HG02938 (cell line): ENCODE measurements around the gene ACAP3.
A peak's percentile ranks its signal among the peaks of the same experiment; 100 is the strongest.

ENCODE experiments used
- ATAC-seq: cut with Tn5 transposase; IDR thresholded peaks from one replicate; pipeline ENCODE4 v1.9.1; 2021; ENCODE audit warnings: mild to moderate bottlenecking, moderate library complexity; ENCODE audit not compliant: unreplicated experiment

ACAP3 gene

GRCh38 chr1:1286313-1287261 is 21.1 kb downstream of the ACAP3 start:
- no peak for ATAC-seq

DNA sequence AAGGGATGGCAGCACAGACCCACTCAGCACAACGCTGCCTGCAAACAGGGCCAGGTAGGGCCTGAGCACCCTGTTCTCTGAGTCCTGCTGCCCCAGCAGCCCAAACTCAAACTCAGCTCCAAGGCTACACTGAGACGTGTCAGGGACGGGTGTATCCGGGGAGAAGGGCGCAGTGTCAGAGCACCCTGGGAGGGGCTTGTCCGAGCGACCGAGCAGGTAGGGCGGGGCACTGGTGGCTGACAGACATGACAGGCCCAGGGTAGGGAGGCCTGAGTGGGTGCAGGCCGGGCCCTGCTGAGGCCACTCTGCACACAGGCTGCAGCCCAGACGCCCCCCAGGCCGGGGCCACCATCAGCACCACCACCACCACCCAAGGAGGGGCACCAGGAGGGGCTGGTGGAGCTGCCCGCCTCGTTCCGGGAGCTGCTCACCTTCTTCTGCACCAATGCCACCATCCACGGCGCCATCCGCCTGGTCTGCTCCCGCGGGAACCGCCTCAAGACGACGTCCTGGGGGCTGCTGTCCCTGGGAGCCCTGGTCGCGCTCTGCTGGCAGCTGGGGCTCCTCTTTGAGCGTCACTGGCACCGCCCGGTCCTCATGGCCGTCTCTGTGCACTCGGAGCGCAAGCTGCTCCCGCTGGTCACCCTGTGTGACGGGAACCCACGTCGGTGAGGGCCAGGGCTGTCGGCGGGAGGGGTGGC is 22.0 kb downstream of the ACAP3 start:
- no peak for ATAC-seq

DNA sequence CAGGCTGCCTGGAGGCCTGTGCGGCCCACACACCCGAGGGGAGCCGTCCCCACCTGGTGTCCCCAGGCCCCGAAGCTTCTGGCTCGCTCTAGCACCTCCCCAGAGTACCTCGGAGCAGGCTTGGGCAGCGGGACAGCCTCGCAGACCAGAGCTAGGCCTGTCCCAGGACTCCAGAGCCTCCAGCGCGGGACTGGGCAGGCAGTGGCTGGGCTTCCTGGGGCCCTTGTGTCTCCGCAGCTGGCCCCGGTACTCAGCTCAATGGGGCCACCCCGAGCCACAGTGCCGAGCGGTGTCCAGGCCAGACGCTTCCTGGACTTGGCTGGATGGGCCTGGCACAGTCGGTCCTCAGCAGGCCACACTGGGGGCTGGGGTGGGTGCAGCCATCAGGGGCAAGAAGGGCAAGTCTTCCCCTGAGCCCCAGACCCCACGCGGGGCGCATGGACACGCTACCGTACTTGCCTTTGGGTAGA is 22.6 kb downstream of the ACAP3 start:
- no peak for ATAC-seq

DNA sequence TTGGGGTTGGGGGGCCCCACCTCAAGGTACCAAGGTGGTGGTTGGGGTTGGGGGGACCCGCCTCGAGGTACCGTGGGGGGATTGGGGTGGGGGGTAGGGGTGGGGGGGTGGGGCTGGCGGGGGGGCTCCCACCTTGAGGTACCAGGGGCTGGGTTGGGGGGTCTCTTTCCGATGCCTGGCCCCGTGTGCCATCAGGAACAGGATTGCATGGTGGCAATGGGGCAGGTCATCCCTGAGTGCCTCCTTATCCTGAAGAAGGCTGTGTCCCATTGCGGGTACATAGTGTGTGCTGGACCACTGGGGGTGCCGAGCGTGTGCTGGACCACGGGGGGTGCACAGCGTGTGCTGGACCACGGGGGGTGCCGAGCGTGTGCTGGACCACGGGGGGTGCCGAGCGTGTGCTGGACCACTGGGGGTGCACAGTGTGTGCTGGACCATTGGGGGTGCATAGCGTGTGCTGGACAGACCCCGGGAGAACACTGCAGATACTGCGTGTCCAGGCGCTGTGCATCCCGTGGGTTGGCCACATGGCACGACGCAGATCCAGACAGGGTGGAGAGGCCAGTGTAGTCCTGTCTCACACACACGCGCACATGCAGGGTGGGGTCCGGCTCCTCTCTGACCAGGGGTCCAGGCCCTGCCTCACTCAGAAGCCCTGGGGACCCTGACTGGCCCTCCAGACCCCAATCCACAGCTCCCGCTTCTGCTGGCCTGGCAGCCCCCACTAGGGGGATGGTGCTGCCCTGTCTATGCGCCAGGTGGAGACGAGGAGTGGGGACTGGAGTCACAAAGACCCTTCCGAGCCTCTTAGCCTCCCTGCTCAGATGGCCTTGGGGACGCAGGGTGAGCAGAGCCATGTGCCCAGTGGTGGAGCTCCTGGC is 23.3 kb downstream of the ACAP3 start:
- ATAC-seq, result no peak

DNA sequence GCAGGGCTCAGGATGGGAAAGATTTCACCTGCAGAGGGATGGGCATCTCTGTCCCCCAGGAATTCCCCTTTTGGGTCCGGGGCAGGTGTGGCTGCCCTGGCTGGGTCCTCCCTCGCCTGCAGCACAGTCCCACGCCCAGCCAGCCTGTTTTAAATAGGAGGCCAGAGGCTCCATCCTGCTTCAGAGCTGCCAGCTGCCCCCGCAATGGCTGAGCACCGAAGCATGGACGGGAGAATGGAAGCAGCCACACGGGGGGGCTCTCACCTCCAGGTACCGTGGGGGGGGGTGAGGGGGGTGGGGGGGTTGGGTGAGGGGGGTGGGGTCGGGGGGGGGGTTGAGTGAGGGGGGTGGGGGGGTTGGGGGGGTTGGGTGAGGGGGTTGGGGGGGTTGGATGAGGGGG is 23.9 kb downstream of the ACAP3 start:
- ATAC-seq, result no peak

DNA sequence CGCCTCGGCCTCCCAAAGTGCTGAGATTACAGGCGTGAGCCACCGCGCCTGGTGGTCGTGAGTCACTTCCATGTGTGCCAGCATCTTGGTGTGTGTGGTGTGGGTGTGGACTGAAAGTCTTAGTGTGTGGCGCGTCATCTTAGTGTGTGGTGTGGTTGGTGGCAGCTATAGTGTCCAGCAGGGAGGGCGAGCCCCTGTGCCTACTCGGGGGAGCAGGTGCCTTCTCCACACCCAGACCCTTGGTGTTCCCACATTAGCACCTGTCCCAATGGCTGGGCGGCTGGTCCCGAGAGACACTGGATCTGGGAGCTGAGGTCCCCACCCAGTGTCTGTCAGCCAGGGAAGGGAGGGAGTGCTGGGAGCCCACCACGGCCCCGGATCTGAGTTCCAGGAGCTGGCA is 24.7 kb downstream of the ACAP3 start:
- no peak for ATAC-seq

DNA sequence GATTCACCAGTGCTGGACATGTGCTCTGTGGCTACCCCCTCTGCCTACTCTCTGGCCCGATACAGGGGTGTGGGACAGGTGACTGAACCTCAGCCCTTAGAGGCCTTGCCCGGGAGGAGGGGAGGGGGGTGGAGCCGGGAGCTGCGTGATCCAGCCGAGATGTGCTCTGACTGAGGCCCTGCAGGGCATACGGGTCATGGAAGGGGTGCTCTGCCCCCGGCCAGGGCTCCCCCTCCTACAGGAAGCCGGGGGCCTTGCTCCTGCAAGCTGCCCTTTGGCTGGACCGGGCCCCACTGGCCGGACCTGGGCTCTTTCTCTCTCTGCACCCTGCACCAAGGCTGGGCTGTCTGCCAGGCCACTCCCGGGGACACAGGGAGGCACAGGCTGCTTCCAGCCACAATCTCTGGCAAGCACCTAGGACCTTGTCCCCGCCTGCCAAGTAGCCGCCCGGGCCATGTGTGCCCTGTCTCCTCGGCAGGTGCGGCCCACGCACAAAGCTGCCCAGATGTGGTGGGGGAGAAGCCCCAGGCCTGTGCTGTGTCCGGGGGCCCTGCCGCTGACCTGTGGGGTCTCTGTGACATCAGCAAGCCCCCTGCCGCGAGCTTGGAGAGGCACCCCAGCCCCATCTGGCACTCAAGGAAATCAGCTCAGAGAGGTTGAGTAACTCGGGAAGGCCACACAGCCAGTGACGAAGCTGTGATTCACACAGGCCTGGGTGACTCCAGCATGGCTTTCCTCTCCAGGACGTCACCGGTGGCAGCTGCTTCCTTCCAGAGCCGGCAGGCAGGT is 26.0 kb downstream of the ACAP3 start:
- ATAC-seq, result no peak

DNA sequence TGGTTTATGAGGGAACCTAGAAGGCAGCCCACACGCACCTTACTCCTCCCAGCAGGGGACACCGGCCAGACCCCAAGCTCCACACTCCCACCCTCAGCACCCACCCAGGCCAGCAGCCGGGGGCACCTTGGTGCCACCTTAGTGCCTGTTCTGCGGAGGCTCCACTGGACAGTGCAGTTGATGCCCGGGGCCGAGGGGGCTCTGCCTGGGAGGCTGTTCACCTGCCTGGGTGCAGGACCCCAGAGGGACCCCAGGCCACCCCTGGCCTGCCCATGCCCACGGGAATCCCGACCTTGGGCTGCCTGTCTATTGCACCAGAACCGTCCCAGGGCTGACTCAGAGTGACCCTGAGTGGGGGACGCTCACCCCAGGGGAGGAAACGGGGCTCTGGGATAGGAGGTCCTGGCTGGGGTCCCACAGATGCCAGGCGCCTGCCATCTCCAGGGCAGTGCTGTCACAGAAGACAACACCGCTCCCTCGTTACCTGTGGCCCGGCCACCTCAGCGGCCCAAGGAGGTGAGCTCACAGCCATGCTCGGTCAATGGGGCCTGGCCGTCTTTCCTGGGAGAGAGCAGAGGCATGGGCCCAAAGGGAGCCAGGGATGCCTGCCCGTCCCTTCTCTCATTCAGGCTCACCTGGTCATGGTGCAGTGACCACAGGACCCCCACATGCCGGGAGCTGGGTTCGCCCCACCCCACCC is 26.8 kb downstream of the ACAP3 start:
- ATAC-seq, result no peak

- ATAC-seq, result no peak
These were observed 28.7 kb downstream of the ACAP3 start for GRCh38 chr1:1279028-1279427.

- ATAC-seq, result no peak
These were observed 29.1 kb downstream of the ACAP3 start for GRCh38 chr1:1278620-1279019.

DNA sequence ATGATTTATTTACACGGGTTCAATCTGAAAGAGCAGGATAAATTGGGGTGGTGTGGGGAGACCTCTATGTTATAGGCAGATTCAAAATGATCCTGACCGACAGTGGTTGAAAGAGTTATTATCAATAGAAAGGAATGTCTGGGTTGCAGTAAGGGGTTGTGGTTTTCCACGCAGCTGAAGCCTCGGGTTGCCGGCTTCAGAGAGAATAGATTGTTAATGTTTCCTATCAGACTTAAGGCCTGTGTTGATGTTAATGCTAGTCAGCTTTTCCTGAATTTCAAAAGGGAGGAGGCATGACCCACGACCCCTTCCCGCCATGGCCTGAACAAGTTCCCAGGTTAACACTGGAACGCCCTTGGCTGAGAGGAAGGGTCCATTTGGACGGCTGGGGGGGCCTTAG is 31.9 kb downstream of the ACAP3 start:
- no peak for ATAC-seq

DNA sequence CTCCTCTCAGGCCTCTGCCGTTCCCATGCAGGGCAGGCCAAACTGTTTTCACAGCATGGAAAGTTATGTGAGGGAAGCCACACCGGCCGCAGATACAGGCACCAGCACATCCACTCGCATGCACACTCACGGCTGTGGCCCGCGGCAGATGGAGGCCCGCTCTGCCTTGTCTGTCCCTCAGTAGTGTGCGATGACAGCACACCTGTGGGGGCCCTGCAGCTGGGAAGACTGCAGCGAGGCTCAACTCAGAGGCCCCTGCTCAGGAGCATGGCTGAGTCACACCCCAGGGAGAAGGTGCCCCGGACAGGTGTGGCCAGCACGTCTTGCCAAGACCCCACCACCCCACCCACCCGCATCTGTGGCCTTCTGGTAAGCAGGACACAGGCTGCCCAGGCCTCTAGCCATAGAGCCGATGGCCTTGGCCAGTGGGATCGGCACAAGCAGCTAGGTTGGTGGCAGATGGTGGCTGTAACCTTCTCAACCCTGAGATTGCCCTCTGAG is 32.7 kb downstream of the ACAP3 start:
- ATAC-seq, result no peak

GRCh38 chr1:1274299-1274930 is 33.3 kb downstream of the ACAP3 start:
- ATAC-seq, result no peak

- peak; percentile 63 for ATAC-seq
These were observed 34.0 kb downstream of the ACAP3 start, which contains the start of gene UBE2J2 for GRCh38 chr1:1273512-1274298. TSS of gene UBE2J2 (minus strand) at chr1:1273854. CDS start at chr1:1267992, 5,862 bp downstream.

DNA sequence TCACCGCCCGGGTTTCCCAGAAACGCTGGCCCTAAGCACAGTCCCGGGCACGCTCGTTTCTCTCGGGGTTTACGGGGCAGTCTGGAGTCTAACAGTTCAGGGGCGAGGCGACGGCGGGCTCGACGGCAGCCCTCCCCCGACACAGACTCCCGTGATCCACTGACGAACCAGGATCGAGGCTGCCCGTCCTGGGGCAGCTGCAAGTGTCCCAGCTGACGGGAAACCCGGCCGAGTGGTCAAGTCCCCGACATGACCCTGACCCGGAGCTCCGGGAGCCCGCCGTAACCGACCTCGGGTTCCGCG is 34.6 kb downstream of the ACAP3 start:
- ATAC-seq, result peak; percentile 19

- no peak for ATAC-seq
These were observed 35.2 kb downstream of the ACAP3 start for GRCh38 chr1:1272341-1273208.

- no peak for ATAC-seq
These were observed 36.9 kb downstream of the ACAP3 start for GRCh38 chr1:1270813-1271212.
